Effector CD4-positive, alpha-beta T cell (primary cell): Measurements from ENCODE around the gene MYO16.
"Not testable (repeated sequence)": the region's sequence is repeated elsewhere in the genome, so short reads cannot be mapped to it uniquely, and the experiment has no call there.

Experiments
- DNase-seq: peaks from one replicate; pipeline ENCODE4 v3.0.0-alpha.2; 2020

The MYO16 gene

DNA sequence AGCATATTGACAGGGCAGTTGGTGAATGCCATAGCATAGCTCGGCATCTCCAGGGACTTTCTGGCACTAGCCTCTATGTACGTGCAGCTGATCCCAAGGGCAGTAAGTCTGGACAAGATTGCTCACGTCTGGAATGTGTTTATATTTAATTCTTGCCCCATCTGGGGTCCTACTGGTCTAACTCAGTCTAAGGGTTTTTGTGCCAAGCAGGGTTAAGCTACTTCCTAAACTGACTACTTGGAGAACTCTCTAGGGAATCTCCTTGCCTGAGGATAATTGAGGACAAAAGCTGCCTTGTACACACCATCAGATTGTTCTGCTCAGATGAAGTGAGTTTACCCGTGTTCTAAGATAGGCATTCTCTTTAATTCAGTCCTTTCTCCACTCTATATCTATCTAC, 358.1 kb downstream of the MYO16 start:
- DNase-seq = no peak

DNA sequence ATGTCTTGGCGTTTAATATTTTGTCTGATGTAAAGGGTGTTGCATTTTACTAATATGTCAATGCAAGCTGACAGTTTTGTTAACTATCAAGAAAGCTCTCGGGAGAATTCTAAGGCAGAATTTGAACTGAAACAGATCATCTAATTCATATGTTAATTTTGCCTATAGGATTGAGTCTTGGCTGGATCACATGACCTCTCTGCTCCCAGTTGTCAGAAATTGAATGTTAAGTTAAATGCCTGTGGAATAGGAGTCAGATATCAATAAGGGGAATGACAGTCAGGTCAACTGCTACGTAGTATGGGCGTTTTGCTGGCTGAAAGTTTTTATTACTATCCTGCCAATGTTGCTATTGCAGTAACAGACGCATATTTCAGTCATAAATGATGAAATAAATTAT, 358.5 kb downstream of the MYO16 start:
- no peak for DNase-seq

DNA sequence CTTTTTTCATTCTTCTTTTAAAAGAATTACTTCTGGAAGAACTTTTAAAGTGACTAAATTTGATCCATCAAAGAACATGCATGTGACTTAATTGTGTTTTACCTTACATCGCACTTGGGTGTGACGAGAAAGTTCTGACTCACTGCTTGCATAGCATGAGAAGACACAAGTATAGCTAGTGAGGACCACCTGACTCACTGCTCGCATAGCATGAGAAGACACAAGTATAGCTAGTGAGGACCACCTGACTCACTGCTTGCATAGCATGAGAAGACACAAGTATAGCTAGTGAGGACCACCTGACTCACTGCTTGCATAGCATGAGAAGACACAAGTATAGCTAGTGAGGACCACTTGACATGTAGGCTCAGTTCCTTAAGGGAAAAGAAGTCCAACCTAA, 362.0 kb downstream of the MYO16 start:
- not testable (repeated sequence) for DNase-seq

DNA sequence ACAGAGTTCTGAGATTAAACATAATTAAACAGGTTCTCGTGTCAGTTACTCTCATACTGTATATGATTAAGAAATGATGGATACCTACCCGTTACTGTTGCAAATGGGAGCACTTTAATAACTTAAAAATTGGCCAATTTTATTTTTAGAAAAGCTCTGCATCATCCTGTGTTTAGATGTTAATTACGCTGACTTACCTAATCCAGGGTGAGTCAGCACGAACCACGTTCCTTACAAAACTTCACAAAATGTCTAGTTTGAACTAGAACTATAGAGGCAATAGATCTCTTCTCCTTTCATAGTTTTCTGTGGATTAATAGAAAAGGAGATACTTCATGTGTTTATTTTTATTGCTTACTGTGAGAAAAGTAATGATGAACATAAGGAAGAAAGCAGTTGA, 363.9 kb downstream of the MYO16 start:
- no peak for DNase-seq

DNA sequence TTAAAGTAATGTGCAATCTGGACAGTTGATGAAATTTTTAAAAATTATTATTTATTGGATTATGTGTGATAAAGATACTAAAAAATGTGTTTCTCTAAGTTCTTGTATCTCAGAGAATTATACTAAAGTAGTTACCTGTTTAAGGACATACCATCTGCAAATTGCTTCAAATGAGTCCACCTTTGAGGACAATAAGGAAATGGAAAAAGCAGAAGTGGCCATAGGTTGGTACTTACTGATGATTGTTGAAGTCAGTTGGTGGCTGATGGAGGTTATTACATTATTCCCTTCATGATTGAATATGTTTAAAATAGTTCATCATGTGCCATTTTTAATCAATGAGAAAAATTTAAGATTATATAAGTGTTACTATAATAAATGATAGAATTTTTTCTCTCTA, 367.0 kb downstream of the MYO16 start:
- DNase-seq = no peak

DNA sequence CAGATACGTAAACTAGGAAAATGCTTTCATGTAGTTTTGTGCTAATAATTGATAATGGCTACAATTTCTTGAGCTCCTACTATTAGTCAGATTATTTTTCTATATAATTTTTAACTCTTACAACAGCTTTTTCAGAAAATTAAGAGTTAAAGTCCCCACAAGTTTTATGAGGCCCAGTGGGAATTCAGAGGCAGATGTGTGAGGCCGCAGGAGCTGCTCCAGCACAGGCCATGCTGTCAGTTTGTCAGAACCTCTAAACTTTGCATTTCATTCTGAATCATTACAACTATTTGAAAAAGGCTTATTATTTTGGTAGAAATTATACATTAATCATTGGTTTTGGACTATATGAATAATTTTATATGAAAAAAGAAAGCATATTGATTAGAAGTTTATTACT, 370.8 kb downstream of the MYO16 start:
- DNase-seq = no peak

DNA sequence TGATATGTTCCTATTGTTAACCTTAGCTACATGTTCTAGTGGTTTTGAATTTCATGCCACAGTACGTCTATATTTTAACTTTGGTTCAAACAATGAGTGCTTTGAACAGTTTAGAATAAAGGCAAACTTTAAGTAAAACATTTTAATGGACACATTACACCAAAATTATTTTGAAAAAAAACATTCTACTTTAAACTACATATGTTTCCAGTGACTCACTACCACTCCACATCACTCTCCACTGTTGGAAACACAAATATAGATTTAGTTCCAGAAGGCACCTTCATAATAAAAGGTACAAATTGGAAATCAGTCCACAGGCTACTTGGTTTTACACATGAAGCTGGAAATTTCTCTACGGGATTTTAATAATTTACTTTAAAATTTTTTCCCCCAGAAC, 373.5 kb downstream of the MYO16 start:
- DNase-seq = no peak

DNA sequence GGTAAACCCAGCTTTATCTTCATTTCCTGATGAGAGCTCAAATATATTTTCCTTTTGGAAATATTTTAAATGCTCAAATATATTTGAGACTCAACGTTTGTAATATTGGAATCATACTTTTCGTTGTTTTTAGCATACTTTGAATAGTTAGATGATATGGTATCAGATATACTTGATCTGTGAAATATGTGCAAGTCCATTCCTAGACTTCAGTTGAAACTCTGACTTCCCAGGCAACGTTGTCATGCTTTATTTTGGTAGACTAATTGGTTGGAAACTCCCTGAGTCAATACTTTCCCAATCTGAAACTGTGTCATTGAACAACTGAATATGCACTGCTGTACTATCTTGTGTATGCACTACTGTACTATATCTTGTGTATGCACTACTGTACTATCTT, 378.5 kb downstream of the MYO16 start:
- no peak for DNase-seq

DNA sequence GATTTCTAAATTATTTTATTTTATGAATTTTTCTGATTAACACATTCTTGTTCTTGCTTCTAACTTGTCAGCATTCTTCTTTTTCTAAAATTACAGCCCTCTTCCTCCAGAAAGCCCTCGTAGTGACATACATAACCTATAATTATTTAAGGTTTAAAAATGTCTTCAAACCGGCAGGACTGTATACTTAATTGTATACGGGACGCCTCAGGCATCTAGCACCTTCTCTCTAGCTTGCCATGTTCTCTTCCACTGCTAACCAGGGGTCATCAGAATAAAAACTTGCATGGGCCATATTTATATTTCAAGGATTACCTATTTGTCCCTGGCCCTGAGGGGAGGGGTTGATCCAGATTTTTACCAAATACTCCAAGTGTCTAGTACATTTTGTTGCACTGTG, 380.3 kb downstream of the MYO16 start:
- DNase-seq = no peak

DNA sequence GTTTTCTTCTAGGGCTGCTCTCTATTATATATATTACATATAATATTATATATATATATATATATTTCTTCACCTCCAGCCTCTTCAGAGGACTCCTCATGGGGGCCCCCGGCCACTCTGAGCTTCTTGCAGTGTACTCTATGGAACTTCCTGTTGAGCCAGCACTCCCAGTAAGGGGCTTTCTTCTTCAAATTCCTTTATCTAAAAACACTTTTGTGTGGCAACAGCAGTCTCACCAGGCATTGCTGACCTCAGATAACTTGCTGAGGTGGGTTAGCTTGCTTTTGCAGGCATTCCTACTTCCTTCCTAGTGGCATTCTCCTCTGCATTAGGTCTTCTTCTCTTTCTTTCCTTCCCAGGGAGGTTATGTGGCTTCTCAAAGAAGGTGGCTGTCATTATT, 381.5 kb downstream of the MYO16 start:
- DNase-seq = no peak

DNA sequence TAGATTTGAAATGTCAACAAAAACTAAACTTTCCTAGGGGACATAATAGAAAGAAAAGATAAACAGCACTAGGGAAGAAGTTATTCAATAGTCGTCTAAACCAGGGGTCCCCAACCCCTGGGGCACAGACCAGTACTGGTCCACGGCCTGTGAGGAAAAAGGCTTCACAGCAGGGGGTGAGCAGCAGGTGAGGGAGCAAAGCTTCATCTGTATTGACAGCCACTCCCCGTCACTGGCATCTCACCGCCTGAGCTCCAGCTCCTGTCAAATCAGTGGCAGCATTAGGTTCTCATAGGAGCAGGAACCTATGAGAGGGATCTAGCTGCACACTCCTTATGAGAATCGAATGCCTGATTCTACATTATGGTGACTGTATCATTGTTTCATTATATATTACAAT, 382.7 kb downstream of the MYO16 start:
- no peak for DNase-seq

DNA sequence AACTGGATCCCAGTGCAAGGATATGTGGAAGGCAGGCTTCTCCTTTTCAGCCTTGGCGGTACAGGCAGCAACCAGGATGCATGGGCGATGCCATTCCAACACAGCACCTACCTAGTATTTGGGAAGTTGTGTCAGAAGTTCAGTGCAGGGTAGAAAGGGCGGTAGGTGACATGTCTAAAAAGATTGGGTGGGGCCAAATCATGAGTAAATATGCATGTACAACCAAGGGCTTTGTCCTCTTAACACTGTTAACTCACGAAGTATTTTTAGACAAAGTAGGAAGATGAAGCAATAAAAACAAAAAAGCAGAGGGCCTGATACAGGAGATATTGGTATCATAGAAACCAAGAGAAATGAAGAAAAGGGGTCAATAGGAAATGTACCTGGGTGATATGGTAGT, 392.1 kb downstream of the MYO16 start:
- DNase-seq = no peak

DNA sequence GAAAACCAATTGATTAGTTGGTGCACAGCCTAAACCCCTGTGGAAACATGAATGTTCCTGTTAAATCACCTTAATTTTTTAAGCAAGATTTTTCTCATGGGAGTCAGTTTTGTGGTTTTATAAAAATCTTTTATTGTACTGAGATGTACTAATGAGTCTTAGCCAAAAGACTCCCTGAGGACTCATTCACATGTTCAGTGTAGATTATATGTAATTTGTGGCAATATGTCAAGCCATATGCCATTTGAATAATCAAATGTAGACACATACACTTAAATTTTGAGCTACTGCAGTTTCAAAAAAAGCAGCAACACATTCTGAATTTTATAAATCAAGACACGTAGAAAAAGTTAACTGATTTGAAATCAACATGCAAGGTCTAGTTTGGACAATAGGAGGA, 395.2 kb downstream of the MYO16 start:
- DNase-seq = no peak

DNA sequence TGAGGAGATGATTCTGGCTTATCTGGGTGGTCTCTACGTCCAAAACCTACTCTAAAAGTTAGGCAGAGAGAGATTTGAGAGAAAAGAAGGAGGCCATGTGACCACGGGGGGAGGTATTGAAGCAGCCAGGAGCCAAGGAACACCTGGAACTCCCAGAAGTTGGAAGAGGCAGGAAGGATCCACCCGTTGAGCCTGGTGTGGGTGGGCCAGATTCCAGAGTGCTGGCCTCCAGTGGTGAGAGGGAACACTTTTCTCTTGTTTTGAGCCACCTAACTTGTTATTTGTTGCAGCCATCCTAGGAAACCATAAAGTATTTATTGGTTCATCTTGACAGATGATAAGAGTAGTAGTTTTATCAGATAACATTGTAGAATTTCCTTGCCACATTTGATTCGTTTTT, 396.9 kb downstream of the MYO16 start:
- DNase-seq = no peak

DNA sequence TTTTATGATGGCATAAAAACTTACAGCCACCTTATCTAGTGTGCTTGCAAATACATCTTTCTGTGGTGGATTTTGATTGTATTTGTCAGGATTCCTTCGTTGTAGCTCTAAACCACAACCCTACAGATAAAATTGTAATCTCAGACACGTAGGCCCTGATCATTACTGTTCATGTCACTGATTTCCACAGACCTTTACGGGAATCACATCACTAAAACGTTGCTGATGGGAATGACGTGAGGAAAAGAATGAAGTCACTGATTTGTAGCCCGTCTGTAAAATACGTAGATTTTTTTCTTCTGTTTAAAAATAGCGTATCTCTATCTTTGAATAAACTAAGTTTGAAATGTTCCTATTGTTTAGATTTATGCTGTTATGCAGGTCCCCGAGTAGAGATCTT, 399.2 kb downstream of the MYO16 start:
- no peak for DNase-seq

DNA sequence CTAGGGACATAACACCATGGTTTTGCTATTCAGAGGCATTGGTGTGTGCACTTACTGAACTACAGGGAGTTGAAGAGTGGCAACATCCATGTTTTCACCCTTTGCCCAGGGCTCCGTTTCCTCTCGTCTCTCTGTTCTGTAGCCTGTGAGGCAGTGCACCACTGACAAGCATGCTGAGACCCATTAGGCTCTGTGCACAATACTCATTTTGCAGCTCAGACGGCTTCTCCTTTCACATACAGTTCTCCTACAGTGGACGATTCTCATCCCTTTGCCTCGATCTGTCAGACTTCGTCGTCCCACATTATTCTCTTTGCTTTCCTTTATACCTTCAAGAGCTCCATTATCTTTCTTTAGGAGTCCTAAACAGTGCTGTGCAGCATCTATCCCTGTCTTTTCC, 403.7 kb downstream of the MYO16 start:
- no peak for DNase-seq

DNA sequence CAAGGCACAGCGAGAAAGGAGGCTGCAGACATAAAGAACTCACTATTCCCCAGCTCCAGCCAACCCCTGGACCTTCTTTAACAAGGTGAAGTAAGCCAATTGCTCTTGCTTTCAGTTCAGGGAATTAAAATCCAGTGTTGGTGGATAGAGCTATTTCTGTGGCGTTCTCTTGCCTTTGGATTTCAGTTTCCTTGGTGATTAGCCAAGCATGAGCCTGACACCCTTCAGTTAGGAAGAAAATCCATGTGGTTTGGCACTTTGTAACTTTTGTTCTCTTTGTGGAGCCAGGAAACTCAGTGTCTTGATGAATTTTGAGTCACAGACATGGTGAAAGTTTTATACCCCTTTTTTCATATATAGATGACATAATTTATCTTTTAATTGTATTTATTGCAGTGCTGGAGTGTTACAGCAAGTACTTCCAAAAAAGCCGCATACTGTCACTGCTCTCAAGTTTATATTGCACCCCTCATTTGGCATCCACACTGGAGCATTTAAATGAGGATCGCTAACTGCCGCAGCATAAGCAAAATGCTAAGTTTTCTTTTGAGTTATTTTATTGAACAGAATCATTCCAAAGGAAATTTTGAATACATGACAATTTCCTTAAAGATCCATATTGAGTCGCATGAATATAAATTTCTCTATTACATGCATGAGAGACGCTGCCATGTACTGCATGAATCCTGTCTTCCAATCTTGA, 406.8 kb downstream of the MYO16 start:
- DNase-seq = no peak

DNA sequence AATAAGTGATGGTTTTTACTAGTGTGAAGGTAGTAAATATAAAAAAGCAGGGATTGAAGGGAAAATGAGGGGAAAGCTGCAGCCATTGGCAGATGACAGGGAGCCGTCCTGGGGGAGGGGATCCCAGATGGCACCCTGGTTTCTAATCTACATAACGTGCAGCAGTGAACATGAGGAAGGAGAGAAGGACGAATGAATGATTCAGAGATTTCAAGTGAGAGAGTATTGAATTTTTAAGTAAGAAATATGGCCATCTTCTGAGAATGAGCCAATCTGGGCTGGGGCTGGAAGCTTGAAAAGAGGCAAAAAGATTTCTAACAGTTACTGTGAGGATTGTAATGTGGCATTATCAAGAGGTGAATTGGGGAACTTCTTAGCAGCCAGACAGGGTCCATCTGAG, 414.2 kb downstream of the MYO16 start:
- no peak for DNase-seq

DNA sequence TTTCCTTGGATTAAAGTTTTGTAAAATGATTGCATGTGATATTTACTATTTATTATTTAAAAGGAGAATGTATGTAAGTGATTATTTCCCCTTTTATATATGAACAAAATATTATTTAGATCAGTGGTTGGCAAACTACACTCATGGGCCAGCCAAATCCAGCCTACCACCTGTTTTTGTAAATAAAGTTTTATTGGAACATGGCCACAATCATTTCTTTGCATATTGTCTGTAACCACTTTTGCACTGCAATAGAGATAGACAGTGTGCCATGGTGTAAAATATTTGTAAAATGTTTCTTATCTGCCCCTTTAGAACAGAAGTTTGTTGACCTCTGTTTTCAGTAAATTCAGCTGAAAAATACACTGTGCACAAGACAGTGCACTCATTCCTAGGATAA, 426.4 kb downstream of the MYO16 start:
- no peak for DNase-seq

DNA sequence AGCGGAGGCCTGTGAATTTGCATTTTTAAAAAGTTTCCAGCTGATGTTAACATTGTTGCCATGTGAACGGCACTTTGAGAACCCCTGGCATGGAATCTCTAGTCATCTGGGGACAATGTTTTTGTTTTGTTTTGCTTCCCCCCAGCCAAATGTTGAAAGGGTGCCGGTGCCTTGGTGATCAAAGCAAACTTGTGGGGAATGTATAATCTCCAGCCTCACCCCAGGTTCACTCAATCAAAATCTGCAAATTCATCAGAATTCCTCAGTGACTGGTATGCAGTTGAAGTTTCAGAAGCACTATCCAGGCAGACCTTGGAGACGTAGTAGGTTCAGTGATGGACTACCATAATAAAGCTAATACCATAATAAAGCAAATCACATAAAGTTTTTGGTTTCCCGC, 428.7 kb downstream of the MYO16 start:
- no peak for DNase-seq

DNA sequence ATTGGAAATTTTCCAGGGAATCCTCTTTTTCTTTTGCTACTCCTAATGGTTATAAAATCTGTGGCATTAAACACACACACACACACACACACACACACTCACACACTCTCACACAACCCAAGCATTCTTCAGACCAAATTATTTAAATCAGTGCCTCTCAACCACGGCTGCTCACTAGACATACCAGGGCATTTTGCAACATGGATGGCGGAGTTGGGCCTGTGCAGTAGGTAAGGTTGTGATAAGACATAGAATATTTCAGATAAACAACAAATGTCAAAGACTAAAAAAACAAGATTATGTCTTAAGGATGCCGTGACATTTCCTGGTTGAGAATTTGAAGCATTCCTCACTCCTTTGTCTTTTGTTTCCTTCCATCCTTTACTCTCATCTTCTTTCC, 443.1 kb downstream of the MYO16 start:
- no peak for DNase-seq

DNA sequence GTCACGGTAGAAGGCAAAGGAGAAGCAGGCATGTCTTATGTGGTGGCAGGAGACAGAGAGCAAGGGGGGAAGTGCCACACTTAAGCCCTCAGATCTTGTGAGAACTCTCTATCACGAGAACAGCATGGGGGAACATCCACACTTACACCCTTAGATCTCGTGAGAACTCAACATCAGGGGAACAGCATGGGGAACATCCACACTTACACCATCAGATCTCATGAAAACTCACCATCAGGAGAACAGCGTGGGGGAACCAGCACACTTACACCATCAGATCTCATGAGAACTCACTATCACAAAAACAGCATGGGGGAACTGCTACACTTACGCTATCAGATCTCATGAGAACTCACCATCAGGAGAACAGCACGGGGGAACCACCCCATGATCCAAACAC, 445.0 kb downstream of the MYO16 start:
- no peak for DNase-seq

DNA sequence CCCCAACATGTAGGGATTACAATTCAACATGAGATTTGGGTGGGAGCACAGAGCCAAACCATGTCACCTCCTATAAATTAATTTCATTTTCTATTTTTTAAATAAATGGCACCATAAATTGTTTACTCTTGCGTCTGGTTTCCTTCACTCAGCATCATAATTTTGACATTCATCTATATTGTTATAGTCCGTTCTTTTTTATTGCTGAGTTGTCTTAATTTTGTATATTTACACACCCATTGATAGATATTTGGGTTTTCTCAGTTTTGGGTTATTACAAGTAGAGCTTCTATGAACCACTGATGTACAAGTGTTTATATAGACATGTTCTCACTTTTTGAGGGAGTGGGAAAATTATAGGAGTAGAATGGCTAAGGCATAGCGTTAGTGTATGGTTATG, 445.4 kb downstream of the MYO16 start:
- no peak for DNase-seq

DNA sequence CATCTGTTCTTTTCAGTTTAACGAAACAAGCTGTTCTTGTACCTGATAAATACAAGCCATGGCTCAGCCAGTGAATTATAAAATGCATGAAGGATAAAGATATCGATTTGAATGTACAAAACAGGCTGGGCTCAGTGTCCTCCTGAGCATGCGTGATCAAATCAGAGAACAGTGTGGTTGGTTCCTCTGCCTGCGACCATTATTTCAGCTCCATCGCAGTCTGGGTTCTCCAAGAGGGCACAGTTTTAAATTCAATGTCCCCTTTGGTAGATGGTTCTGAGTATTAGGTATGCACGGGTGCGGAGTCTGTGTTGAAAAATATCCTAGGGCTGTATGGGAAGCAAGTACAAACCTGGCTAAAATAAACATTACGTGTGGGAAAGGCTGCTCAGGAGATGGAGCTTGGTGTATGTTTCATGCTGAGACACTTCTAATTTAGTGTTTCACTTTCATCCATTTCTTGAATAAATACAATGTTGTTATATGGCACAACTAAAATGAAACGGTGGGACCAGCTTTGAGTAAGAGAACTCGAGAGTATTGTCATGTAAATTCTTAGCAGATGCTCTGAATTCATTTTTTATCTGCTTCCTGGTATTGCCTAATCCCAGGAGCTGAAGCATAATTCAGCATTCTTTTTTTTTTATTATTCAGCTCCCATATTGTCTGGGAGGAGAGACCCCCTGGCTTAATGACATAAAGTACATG, 458.7 kb downstream of the MYO16 start:
- no peak for DNase-seq

DNA sequence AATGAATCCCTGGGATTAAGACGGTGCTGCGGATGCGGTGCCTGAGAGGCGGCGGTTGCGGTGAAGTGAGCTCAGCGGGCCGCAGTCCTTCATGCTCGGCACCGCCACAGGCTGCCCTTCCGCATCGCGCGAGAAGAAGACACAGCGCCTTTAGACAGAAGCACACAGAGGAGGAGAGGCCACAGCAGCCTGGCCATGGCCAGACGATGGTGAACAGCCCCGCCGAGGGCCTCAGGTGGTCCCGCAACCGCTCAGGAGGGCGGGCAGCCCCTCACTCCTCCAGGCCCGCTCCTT, 459.2 kb downstream of the MYO16 start:
- no peak for DNase-seq
